Stimulated activated CD4-positive, alpha-beta T cell treated with anti-CD3 and anti-CD28 coated beads, Interleukin-1b, Interleukin-23, amount 100 ng/mL, for 24 hours (primary cell): ENCODE results near the gene CLCA1.

Source experiments
- DNase-seq, 4 experiments: peaks; one replicate each; pipeline ENCODE4 v3.0.0-alpha.2; 2020; ENCODE audit warnings: low read depth in 4 of 4, low spot score in 1 of 4

The CLCA1 gene

DNA sequence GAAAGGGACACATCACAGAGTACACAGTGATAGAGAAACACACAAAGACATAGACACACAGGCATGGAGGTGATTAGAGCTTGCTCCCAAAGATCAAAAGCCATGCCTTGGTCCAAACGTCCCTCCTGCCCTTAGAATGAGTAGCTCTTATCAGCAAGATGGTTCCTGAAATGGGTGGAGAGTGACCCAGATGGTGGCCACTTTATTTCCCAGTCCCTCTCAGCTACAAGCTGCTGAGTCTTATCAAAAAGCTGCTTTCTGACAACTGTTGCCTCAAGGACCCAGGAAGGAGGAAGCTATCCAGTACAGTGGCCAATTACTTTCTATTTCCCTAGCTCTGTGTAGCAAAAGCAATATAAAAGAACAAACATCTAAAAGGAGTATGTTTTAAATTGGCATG is 7.7 kb upstream of the CLCA1 start:
- DNase-seq = no peak

- no peak for DNase-seq
Measured at GRCh38 chr1:86461482-86461881, 7.2 kb upstream of the CLCA1 start.

GRCh38 chr1:86464819-86465218 is 3.9 kb upstream of the CLCA1 start:
- no peak for DNase-seq

GRCh38 chr1:86466109-86466844 is 2.5 kb upstream of the CLCA1 start:
- DNase-seq = no peak

DNA sequence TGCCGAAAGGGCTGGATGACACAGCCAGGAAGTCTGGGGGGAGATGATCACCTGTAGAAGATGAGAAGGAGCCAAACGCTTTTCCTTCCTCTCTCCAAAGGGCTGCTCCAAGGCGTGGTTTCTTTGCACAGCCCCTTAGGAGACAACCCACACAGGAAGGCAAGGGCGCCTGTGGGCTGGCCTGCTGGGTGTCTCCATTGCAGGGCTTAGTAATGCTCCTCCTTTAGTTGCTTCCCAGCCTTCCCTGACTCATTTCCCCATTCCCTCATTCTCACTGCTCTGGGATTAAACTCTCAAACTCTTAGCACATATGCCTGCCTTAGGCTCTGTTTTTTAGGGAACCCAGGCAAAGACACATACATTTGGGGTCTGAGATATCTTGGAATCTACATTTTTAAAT is 1.7 kb upstream of the CLCA1 start:
- DNase-seq = no peak

DNA sequence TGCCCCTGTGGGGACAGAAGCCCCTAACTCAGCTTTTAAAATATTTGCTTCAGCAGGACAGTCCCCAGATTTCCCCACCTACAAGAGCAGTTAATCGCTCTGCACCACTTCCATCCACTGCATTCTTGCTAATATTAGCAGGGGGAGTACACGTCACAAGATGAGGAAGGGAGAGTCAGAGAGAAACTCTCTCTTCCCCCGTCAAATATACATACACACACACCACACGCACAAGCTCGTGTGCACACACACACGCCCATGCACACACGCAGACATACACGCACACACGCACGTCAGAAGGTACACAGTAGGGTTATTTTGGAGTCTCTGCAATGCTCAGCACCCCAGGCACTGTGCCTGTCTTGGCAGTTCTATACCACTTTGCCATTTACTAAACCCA is 2.1 kb downstream of the CLCA1 start:
- DNase-seq = no peak

DNA sequence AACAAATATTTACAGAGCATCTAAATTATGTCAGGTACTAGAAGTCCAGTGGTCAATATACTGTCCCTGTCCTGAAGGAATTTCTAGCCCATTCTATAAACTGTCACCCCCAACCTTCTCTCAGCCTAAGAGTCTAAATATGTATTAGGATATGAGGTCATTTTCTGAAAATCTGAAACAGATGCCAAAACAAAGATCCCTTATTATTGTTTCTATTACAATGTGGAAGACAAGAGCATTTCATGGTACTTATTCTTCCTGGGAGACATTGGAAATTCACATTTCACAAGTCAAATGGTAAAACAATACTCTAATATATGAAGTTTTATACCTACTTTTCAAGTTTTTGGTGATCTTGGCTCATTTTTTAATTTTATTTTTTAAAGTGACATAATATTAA is 2.6 kb downstream of the CLCA1 start:
- no peak for DNase-seq

- DNase-seq = no peak
Measured at GRCh38 chr1:86472152-86472551, 3.4 kb downstream of the CLCA1 start.

DNA sequence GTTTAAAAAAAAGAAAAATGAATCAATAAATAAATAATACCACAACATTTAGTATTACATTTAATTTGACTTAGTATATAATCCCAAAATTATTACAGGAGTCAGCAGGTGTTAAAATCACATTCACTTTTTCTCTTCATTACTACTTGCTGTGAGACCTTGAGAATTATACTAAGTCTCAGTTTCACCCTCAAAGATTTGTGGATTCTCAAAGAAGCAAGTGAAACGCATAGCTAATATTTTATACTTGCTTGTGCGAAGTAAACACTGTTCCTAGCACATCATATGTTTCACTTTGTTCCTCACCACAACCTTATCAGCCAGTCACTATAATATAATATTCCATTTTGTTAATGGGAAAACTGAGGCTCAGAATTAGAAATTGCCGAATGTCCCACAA is 4.0 kb downstream of the CLCA1 start:
- no peak for DNase-seq

- no peak for DNase-seq
Measured at GRCh38 chr1:86477256-86477655, 8.5 kb downstream of the CLCA1 start.

- DNase-seq = no peak
Measured at GRCh38 chr1:86477682-86478081, 9.0 kb downstream of the CLCA1 start.

- no peak for DNase-seq
Measured at GRCh38 chr1:86478416-86479156, 9.9 kb downstream of the CLCA1 start.

- DNase-seq = no peak
Measured at GRCh38 chr1:86481966-86482365, 13.2 kb downstream of the CLCA1 start.

DNA sequence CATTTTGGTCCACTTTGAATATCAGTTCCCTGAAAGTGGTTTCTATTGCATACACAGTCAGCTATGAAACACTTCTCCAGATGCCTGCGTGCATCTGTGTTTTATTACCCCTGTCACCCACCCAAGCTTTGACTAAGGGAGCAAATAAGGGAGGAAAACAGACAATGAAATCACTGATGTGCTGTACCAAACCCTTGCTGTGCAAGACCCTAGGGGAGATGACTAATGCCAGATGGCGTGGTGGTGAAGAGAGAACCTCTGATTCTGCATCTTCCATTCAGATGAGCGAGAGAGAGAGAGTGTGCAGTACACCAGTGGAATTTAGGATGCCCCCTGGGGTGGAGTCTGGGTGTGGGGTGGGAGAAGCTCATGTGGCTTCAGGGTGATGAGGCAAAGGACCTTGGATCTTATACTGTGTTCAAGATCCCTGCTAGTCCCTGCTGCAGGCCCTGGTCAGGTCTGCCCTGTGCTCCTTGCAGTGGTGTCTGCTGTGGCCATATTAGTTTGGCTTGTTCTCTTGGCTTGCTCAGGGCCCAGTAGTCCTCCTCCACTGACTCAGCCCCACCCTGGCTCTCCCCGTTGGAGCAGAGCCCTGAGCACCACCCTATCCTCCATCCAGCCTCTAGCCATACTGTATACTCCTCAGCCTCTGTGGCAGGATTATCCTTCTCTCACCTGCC is 18.5 kb downstream of the CLCA1 start:
- no peak for DNase-seq

DNA sequence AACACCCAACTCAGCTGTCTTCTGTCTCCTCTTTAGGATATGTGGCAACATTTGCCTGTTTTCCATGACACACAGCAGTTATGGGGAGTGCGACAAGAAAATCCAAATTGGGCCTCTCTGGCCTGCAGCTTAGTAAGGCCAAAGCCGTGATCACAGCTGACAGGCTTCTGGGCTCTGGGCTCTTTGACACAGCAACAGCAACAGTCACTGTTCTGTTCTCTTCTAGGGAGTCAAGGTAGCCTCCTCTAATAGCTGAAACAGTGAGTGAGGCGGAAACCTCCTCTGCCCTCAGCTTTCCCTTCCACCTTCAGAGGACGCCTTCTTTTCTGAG is 19.0 kb downstream of the CLCA1 start:
- DNase-seq = no peak

DNA sequence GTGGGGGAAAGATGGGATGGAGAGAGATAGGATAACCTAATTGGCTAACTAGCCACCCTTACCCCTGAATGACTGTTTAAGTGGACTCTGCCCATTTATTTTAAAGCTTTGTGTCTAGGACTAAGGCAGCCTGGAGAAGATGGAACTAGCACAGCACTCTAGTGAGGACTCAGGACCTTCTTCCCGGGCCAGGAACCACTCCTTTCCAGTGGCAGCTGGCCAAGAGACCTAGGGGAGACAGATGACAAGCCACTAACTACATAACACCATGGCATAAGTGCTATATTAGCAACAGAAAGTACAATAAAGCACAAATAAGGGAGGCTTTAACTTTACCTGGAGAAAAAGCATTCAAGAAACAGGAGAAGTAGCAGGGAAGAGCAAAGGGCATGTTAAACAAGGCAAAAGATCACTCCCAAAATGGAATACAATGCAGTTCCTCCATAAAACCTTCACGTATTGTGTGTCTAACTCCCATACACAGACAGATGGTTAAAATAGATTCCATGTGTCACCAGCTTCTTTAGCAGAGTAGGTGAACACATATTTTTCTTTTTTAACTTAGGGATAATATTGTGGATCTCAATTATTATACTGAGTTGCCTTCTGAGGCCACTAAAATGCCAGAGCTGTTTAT is 20.6 kb downstream of the CLCA1 start:
- DNase-seq = no peak

DNA sequence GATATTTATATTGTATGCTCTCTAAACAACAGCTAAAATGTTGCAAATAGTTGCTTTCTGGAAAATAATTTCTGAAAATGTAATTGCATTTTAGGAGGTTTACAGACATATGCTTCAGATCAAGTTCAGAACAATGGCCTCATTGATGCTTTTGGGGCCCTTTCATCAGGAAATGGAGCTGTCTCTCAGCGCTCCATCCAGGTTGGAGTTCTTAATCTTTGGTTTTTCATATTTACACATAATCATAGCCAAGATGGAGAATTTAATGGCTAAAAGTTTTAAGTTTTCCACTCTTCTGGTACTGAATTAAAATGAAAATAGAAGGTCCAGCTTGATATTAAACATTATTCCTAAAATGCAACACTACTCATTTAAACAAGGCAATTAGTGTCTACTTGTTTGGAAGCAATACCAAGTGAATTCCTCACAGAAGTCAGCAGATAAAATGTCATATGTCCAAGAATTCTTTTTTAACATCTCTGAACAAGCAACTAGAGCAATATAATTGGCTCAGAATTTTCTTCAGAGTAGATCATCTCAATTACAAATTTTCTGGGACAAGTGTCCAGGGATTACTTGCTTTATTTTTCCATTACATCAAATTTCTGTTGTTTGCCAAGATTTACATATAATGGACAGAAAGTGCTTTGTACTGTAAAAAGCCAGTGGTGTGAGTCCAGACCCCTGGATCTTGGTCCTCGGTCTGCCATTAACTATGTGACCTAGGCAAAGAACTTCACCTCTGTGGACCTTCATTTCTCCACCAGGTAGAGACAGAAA is 22.6 kb downstream of the CLCA1 start:
- DNase-seq = no peak

DNA sequence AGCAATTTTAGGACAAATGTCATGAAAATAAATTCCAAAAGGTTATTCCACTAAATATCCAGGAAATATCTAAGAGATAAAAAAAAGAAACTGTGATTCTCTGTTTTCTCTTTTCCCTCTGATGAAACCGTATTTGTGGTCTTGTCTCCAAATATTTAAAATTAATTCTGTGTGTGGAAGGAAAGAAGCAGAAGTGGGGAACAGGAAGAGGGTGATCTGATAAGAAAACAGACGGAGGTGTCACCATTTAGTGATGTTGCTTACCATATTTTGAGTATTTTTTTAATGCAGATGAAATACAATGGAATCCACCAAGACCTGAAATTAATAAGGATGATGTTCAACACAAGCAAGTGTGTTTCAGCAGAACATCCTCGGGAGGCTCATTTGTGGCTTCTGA is 29.6 kb downstream of the CLCA1 start:
- DNase-seq = no peak

DNA sequence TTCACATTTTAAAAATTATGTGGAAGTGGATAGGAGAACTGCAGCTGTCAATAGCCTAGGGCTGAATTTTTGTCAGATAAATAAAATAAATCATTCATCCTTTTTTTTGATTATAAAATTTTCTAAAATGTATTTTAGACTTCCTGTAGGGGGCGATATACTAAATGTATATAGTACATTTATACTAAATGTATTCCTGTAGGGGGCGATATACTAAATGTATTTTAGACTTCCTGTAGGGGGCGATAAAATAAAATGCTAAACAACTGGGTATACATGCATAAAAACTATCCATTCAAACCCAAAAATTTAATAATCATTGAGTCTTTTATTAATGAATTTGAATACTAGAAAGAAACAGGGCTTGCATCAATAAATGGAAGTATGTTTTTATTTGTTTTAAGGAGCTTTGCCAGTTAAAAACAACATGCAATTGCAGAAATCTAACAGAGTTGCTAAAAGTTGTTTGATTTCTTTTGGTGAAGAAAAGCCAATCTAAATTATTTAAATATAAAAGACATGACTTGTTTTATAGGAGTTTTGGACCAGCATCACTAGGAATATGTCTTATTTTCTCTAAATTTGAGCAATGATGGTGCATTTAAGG is 31.4 kb downstream of the CLCA1 start:
- no peak for DNase-seq

- no peak for DNase-seq
Measured at GRCh38 chr1:86500714-86501113, 32.0 kb downstream of the CLCA1 start.
